ENCODE results near the gene AJAP1.

Gene AJAP1

DNA sequence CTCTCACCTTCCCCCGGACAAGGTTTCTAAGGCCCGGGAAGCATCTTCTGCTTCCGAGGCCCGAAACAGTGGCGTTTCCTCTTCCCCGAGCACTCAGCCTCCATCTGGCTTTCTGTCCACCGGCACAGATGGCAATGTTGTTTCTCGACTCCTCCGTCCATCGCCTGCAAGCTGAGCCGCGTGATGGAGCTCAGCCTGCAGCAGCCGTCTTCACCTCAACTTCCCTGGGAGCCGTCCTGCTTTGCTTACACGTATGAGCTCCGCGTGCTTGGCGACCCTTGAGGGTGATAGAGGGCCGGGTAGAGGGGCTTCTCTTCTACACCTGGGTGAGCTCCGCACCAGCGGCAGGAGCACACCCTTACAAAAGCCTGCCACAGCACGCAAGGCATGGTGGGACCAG is 80.4 kb downstream of the AJAP1 start:
- H3K27ac ChIP-seq (ENCODE audit: insufficient read depth in 1 of 2, low read depth in 1 of 2, low read length in 2 of 2, poor library complexity in 1 of 2, severe bottlenecking in 2 of 2) = no peak overlapping the region
- 83% methylated on average over 22 of the region's 22 CpGs for WGBS (ENCODE audit: insufficient coverage)
- peaks cover 0 to 19% (median 16%) of the 10 kb centered on the region in 4 experiments for H3K4me1 ChIP-seq (ENCODE audit: control extremely low read depth in 1 of 4, control insufficient read depth in 4 of 4, insufficient read depth in 4 of 4, low read length in 3 of 4)
- H3K36me3 ChIP-seq (ENCODE audit: control insufficient read depth in 4 of 4, insufficient read depth in 4 of 4, low read length in 3 of 4) = no peaks in the 10 kb centered on the region
- H3K9me3 ChIP-seq (ENCODE audit: control extremely low read depth in 1 of 5, control insufficient read depth in 4 of 5, insufficient read depth in 2 of 5, low read depth in 1 of 5, low read length in 4 of 5) = peaks cover 0 to 15% (median 4%) of the 10 kb centered on the region in 5 experiments
- no peak overlapping the region for H3K4me3 ChIP-seq (ENCODE audit: control insufficient read depth in 1 of 7, extremely low read depth in 1 of 7, insufficient read depth in 4 of 7, low read depth in 2 of 7, low read length in 6 of 7)
- ChIA-PET CTCF (no interaction called here), POLR2A (no interaction called here)
- DNase-seq = no peak
- peaks cover 0 to 88% (median 29%) of the 10 kb centered on the region in 5 experiments for H3K27me3 ChIP-seq (replicated peaks in 2 of 5; ENCODE audit: control insufficient read depth in 4 of 5, insufficient read depth in 5 of 5, low read length in 4 of 5)

DNA sequence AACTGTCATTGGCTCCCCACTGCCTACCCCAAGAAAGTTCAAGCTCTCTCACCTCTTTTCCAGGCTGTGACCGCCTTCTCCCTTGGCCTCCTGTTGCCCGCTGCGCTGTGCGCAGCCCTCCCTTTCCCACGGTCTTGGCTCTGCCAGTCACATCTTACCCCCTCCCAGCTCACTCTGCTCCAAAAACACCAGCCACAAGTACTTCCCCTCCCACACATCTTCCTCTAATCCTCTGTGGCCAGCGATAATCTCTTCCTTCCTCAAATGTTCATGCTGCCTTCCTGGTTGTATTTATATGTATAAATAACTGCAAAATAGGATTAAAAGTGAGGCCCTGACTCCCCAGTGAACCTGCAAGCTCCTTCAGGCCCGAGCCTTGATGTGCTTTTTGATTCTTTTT is 81.8 kb downstream of the AJAP1 start:
- POLR2A ChIA-PET = no interaction called here
- Histone ChIP-seq H3K36me3 (ENCODE audit: control insufficient read depth in 4 of 4, insufficient read depth in 4 of 4, low read length in 3 of 4) (no peaks in the 10 kb centered on the region), H3K27me3 (replicated peaks in 2 of 5; ENCODE audit: control insufficient read depth in 4 of 5, insufficient read depth in 5 of 5, low read length in 4 of 5) (peaks cover 0 to 83% (median 29%) of the 10 kb centered on the region in 5 experiments), H3K27ac (ENCODE audit: insufficient read depth in 1 of 2, low read depth in 1 of 2, low read length in 2 of 2, poor library complexity in 1 of 2, severe bottlenecking in 2 of 2) (no peak overlapping the region), H3K4me1 (ENCODE audit: control extremely low read depth in 1 of 4, control insufficient read depth in 4 of 4, insufficient read depth in 4 of 4, low read length in 3 of 4) (peaks cover 0 to 19% (median 16%) of the 10 kb centered on the region in 4 experiments), H3K9me3 (ENCODE audit: control extremely low read depth in 1 of 5, control insufficient read depth in 4 of 5, insufficient read depth in 2 of 5, low read depth in 1 of 5, low read length in 4 of 5) (peaks cover 0 to 15% (median 4%) of the 10 kb centered on the region in 5 experiments), H3K4me3 (ENCODE audit: control insufficient read depth in 1 of 7, extremely low read depth in 1 of 7, insufficient read depth in 4 of 7, low read depth in 2 of 7, low read length in 6 of 7) (peak overlapping the region in 1 of 7 experiments; percentile 16)
- DNase-seq = peak; percentile 81 to 93 (median 91)
- 0% methylated on average over 5 of the region's 7 CpGs for WGBS (ENCODE audit: insufficient coverage)
- CTCF ChIA-PET = interaction anchor here (0.6 kb wide), 1 partner anchor 881 kb away, joined by 3 read pairs; no protein-coding TSS in a partner anchor

DNA sequence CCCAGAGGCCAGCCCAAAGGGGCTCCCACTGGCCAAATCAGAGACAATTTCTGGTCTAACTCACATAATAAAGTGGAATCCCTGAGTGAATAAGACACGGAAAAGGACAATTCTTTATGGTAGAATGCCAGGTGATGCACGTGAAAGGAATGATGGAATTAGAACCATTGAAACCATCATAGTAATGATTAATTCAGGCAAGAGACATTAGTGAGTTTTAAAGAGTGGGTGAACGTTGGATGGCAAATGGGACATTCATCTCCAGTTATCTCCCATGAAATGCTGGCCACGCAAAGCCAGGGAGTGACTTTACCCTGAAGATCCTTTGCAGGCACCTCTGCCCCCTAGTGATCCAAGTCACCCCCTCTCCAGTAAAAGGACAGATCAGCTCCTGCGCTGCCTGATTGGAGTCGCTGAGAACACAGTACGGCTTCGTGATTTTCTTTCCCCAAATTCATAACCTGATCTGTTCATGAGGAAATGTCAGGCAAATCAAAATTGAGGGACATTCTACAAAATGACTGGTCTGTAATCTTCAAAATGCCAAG is 87.5 kb downstream of the AJAP1 start:
- no peak for DNase-seq
- peaks cover 0 to 92% (median 24%) of the 10 kb centered on the region in 5 experiments for H3K27me3 ChIP-seq (replicated peaks in 2 of 5; ENCODE audit: control insufficient read depth in 4 of 5, insufficient read depth in 5 of 5, low read length in 4 of 5)
- H3K9me3 ChIP-seq (ENCODE audit: control extremely low read depth in 1 of 5, control insufficient read depth in 4 of 5, insufficient read depth in 2 of 5, low read depth in 1 of 5, low read length in 4 of 5) = peaks cover 0 to 15% (median 4%) of the 10 kb centered on the region in 5 experiments
- H3K36me3 ChIP-seq (ENCODE audit: control insufficient read depth in 4 of 4, insufficient read depth in 4 of 4, low read length in 3 of 4) = no peaks in the 10 kb centered on the region
- POLR2A ChIA-PET = no interaction called here
- H3K4me1 ChIP-seq (ENCODE audit: control extremely low read depth in 1 of 4, control insufficient read depth in 4 of 4, insufficient read depth in 4 of 4, low read length in 3 of 4) = peaks cover 0 to 2% (median 1%) of the 10 kb centered on the region in 4 experiments
- CTCF ChIA-PET = no interaction called here
- WGBS (ENCODE audit: insufficient coverage) = 77% methylated on average over 6 of the region's 8 CpGs
- H3K27ac ChIP-seq (ENCODE audit: insufficient read depth in 1 of 2, low read depth in 1 of 2, low read length in 2 of 2, poor library complexity in 1 of 2, severe bottlenecking in 2 of 2) = no peak overlapping the region
- H3K4me3 ChIP-seq (ENCODE audit: control insufficient read depth in 1 of 7, extremely low read depth in 1 of 7, insufficient read depth in 4 of 7, low read depth in 2 of 7, low read length in 6 of 7) = no peak overlapping the region

DNA sequence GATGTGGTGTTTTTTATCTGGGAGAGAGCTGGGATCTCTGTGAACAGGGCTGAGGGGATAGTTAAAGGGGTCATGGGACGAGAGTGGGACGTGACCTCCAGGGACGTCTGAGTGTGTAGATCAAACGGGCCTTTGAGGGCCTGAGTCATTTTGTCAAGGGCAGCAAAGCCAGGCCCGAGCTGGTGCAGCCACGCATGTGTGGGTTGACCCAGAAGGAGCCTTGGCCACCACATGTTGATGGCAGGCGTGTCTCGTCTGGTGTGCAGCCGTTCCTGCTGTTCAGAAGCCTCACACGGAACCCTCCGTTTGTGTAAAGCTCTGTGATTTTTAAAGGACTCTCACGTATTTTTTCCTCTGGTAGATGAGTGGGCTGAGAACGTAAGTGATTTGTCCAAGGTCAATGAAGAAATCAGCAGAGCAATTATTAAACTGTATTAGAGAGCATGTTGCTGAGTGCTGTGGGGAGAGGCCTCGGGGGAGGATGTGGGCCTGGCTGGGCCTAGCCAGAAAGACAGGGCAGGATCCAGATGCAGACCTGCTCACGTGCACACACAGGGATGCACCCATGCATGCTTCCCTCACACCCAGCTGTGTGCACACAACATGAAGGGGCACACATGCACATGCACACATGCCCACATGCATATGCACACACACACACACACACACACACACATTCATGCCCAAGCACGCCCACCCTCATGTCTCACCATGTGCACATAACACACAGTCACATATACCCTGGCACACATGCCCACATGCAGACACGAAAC is 89.8 kb downstream of the AJAP1 start:
- POLR2A ChIA-PET = no interaction called here
- no peak overlapping the region for H3K27ac ChIP-seq (ENCODE audit: insufficient read depth in 1 of 2, low read depth in 1 of 2, low read length in 2 of 2, poor library complexity in 1 of 2, severe bottlenecking in 2 of 2)
- no peaks in the 10 kb centered on the region for H3K36me3 ChIP-seq (ENCODE audit: control insufficient read depth in 4 of 4, insufficient read depth in 4 of 4, low read length in 3 of 4)
- peaks cover 0 to 86% (median 20%) of the 10 kb centered on the region in 5 experiments for H3K27me3 ChIP-seq (replicated peaks in 2 of 5; ENCODE audit: control insufficient read depth in 4 of 5, insufficient read depth in 5 of 5, low read length in 4 of 5)
- DNase-seq = no peak
- no peaks in the 10 kb centered on the region for H3K4me1 ChIP-seq (ENCODE audit: control extremely low read depth in 1 of 4, control insufficient read depth in 4 of 4, insufficient read depth in 4 of 4, low read length in 3 of 4)
- 92% methylated on average over 13 of the region's 17 CpGs for WGBS (ENCODE audit: insufficient coverage)
- CTCF ChIA-PET = no interaction called here
- no peak overlapping the region for H3K4me3 ChIP-seq (ENCODE audit: control insufficient read depth in 1 of 7, extremely low read depth in 1 of 7, insufficient read depth in 4 of 7, low read depth in 2 of 7, low read length in 6 of 7)
- no peaks in the 10 kb centered on the region for H3K9me3 ChIP-seq (ENCODE audit: control extremely low read depth in 1 of 5, control insufficient read depth in 4 of 5, insufficient read depth in 2 of 5, low read depth in 1 of 5, low read length in 4 of 5)

DNA sequence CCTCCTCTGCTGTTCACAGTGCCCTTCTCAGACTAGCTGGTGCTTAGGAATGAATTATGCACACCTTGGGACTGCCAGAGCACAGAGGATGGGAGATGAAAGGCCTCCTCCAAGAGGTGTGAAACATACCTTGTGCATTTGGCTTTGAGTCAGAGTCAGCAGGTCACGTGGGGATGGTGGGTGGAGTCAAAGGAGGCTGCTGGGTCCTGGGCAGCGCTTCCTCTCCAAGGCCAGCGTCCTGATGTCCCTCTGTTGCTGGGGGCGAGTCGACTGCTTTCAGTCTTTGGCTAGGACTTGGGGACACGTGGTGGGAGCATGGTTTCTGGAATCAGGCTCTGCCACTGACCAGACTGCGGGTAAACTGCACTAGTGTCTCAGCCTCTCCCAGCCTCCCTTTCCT is 91.2 kb downstream of the AJAP1 start:
- ChIA-PET POLR2A (no interaction called here), CTCF (no interaction called here)
- no peak overlapping the region for H3K27ac ChIP-seq (ENCODE audit: insufficient read depth in 1 of 2, low read depth in 1 of 2, low read length in 2 of 2, poor library complexity in 1 of 2, severe bottlenecking in 2 of 2)
- no peaks in the 10 kb centered on the region for H3K36me3 ChIP-seq (ENCODE audit: control insufficient read depth in 4 of 4, insufficient read depth in 4 of 4, low read length in 3 of 4)
- DNase-seq = no peak
- WGBS (ENCODE audit: insufficient coverage) = 48% methylated on average over 7 of the region's 7 CpGs
- H3K4me3 ChIP-seq (ENCODE audit: control insufficient read depth in 1 of 7, extremely low read depth in 1 of 7, insufficient read depth in 4 of 7, low read depth in 2 of 7, low read length in 6 of 7) = no peak overlapping the region
- peaks cover 0 to 91% (median 13%) of the 10 kb centered on the region in 5 experiments for H3K27me3 ChIP-seq (replicated peaks in 2 of 5; ENCODE audit: control insufficient read depth in 4 of 5, insufficient read depth in 5 of 5, low read length in 4 of 5)
- no peaks in the 10 kb centered on the region for H3K4me1 ChIP-seq (ENCODE audit: control extremely low read depth in 1 of 4, control insufficient read depth in 4 of 4, insufficient read depth in 4 of 4, low read length in 3 of 4)
- H3K9me3 ChIP-seq (ENCODE audit: control extremely low read depth in 1 of 5, control insufficient read depth in 4 of 5, insufficient read depth in 2 of 5, low read depth in 1 of 5, low read length in 4 of 5) = no peaks in the 10 kb centered on the region

DNA sequence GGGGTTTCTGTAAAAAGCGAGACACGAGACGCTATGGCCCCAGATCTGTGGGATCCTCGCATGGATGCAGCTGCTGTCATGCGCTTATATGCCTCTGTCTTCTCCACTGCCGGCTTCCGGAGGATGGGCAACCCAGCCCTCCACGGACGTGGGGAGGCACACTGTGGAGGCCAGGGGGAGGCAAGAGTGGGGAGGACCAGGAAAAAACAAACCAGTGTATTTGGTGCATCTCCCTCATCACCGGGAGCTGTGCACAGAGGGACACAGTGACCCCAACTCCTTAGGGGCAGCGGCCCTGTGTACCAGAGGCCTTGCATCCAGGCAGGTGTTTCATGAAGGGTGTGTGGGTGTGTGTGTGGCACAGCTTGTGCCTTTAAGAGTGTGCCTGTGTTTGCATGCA is 95.0 kb downstream of the AJAP1 start:
- H3K4me1 ChIP-seq (ENCODE audit: control extremely low read depth in 1 of 4, control insufficient read depth in 4 of 4, insufficient read depth in 4 of 4, low read length in 3 of 4) = no peaks in the 10 kb centered on the region
- H3K9me3 ChIP-seq (ENCODE audit: control extremely low read depth in 1 of 5, control insufficient read depth in 4 of 5, insufficient read depth in 2 of 5, low read depth in 1 of 5, low read length in 4 of 5) = peaks cover 0 to 8% (median 0%) of the 10 kb centered on the region in 5 experiments
- H3K4me3 ChIP-seq (ENCODE audit: control insufficient read depth in 1 of 7, extremely low read depth in 1 of 7, insufficient read depth in 4 of 7, low read depth in 2 of 7, low read length in 6 of 7) = no peak overlapping the region
- 87% methylated on average over 11 of the region's 11 CpGs for WGBS (ENCODE audit: insufficient coverage)
- no peaks in the 10 kb centered on the region for H3K36me3 ChIP-seq (ENCODE audit: control insufficient read depth in 4 of 4, insufficient read depth in 4 of 4, low read length in 3 of 4)
- ChIA-PET POLR2A (no interaction called here), CTCF (no interaction called here)
- H3K27me3 ChIP-seq (replicated peaks in 2 of 5; ENCODE audit: control insufficient read depth in 4 of 5, insufficient read depth in 5 of 5, low read length in 4 of 5) = peaks cover 0 to 67% (median 9%) of the 10 kb centered on the region in 5 experiments
- no peak for DNase-seq
- H3K27ac ChIP-seq (ENCODE audit: insufficient read depth in 1 of 2, low read depth in 1 of 2, low read length in 2 of 2, poor library complexity in 1 of 2, severe bottlenecking in 2 of 2) = no peak overlapping the region

DNA sequence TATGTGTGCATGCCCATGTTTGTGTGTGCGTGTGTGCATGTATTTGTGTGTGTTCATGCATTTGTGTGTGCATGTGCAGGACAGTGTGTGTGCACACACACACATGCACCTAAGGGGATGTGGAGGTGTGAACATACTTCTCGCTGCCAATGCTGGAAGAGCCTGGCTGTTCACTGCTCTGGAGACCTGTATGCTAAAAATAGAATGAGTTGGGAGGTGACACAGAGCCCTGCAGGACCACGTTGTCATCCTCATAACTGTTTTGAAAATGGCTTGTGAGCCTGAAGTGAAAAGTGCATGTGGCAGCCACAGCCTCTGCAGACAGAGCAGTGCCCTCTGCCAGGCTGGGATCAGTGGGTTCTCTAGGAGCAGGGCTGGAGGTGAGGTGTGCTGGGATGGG is 95.8 kb downstream of the AJAP1 start:
- H3K27ac ChIP-seq (ENCODE audit: insufficient read depth in 1 of 2, low read depth in 1 of 2, low read length in 2 of 2, poor library complexity in 1 of 2, severe bottlenecking in 2 of 2) = no peak overlapping the region
- no peaks in the 10 kb centered on the region for H3K36me3 ChIP-seq (ENCODE audit: control insufficient read depth in 4 of 4, insufficient read depth in 4 of 4, low read length in 3 of 4)
- ChIA-PET POLR2A (no interaction called here), CTCF (no interaction called here)
- H3K4me3 ChIP-seq (ENCODE audit: control insufficient read depth in 1 of 7, extremely low read depth in 1 of 7, insufficient read depth in 4 of 7, low read depth in 2 of 7, low read length in 6 of 7) = no peak overlapping the region
- peaks cover 0 to 61% (median 9%) of the 10 kb centered on the region in 5 experiments for H3K27me3 ChIP-seq (replicated peaks in 2 of 5; ENCODE audit: control insufficient read depth in 4 of 5, insufficient read depth in 5 of 5, low read length in 4 of 5)
- peaks cover 0 to 13% (median 4%) of the 10 kb centered on the region in 5 experiments for H3K9me3 ChIP-seq (ENCODE audit: control extremely low read depth in 1 of 5, control insufficient read depth in 4 of 5, insufficient read depth in 2 of 5, low read depth in 1 of 5, low read length in 4 of 5)
- no peaks in the 10 kb centered on the region for H3K4me1 ChIP-seq (ENCODE audit: control extremely low read depth in 1 of 4, control insufficient read depth in 4 of 4, insufficient read depth in 4 of 4, low read length in 3 of 4)
- 63% methylated on average over 2 of the region's 3 CpGs for WGBS (ENCODE audit: insufficient coverage)
- DNase-seq = no peak
